Measurements from ENCODE around the gene MAEA.

- TF ChIP-seq, protein P1, sequence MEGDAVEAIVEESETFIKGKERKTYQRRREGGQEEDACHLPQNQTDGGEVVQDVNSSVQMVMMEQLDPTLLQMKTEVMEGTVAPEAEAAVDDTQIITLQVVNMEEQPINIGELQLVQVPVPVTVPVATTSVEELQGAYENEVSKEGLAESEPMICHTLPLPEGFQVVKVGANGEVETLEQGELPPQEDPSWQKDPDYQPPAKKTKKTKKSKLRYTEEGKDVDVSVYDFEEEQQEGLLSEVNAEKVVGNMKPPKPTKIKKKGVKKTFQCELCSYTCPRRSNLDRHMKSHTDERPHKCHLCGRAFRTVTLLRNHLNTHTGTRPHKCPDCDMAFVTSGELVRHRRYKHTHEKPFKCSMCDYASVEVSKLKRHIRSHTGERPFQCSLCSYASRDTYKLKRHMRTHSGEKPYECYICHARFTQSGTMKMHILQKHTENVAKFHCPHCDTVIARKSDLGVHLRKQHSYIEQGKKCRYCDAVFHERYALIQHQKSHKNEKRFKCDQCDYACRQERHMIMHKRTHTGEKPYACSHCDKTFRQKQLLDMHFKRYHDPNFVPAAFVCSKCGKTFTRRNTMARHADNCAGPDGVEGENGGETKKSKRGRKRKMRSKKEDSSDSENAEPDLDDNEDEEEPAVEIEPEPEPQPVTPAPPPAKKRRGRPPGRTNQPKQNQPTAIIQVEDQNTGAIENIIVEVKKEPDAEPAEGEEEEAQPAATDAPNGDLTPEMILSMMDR (IDR thresholded peaks at IDR 0.05; ENCODE audit: low read depth, low read length, missing input control) = no peak
- TF ChIP-seq TAF1 (conservative IDR thresholded peaks at IDR 0.05) (no peak), JUND (IDR thresholded peaks at IDR 0.05) (no peak), YY1 (IDR thresholded peaks at IDR 0.05) (no peak), REST (IDR thresholded peaks at IDR 0.05) (no peak), FOXA2 (IDR thresholded peaks at IDR 0.05) (no peak)
Observed at GRCh38 chr4:1328267-1329155, 38.8 kb downstream of the MAEA start.

Data from liver (tissue), 3 donors.